Measurements from ENCODE around the gene SFMBT2.
"Not testable (repeated sequence)": the region's sequence is repeated elsewhere in the genome, so short reads cannot be mapped to it uniquely, and the experiment has no call there.

SFMBT2 gene

DNA sequence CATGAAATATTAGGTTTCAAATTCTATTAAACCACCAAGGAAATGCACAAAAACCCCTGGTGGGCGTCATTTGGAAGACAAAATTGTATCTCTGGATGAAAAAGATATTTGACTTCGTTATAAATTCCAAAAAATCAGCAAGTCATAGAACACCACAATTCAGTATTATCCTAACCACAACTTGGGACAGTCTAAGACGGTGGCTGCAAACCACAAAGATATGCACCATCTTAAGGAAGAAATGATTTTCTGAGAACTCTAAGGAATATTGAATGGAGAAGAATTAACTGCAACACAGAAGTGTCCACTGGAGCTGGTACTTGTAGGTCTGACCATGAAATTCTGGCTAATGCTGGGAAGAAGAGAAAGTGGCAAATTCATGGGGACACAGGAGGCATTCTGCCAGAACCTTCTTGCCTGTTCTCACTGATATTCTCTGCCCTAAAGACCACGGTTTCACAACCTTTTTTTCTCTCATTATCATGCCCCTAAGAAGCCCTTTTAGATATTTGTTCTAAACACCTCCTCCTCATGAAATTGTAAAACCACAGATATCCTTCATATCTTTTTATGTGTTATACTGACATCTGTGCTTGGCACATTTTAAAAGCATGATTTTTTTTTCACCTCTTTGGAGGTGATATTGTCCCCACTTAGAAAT is 92.9 kb downstream of the SFMBT2 start:
- DNase-seq = no peak

DNA sequence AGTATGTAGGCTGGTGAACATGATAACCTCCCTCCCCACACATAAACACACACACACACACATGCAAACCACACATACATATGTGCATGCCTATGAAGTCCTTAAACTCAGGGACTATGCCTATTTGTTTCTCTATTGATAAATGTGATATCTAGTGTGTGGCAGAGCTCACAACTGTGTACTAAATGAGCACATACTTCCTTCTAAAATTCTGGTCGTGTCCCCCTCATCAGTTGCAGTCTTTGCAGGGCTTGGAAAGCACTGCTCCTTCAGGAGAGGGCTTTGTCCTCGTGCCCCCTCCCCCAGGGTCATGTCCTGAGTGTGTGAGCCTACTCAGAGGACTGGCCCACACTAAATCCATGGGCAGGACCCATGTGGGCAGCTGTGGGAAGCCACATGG is 94.0 kb downstream of the SFMBT2 start:
- DNase-seq = no peak

DNA sequence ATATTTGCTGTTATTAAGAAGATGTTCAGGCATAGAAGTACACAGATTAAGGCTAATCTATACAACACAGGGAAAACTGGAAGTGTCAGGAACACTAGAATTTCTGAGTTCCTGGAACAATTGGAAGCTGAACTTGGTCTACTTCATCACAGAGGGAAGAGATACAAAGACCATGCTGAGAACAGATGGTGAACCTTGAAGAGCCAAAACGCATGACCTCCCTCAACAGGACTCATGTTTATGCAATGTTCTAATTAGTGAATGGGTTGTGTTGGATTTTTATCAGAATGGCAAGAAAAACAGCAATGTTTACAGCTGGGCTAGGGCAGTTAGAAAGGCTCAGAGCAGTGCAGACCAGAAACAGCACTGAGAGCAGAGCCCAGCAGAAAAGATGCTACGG is 94.9 kb downstream of the SFMBT2 start:
- no peak for DNase-seq

DNA sequence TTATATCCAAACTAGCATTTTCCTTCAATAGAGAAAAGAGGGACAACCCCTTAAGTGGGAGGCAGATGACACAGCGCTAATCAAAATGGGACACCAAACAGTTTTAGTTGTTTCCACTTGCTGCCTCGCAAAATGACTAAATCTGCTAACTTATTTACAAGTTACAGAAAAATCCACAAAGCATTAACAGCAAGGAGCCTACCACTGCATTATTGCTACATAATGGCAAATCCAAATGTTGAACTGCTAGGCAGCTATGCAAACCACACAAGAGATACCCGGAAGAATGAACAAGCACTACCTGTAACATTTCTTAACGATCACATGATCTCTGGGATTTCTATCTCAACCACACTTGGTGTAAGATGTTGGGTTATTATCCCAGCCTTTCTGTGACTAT is 96.7 kb downstream of the SFMBT2 start:
- no peak for DNase-seq

DNA sequence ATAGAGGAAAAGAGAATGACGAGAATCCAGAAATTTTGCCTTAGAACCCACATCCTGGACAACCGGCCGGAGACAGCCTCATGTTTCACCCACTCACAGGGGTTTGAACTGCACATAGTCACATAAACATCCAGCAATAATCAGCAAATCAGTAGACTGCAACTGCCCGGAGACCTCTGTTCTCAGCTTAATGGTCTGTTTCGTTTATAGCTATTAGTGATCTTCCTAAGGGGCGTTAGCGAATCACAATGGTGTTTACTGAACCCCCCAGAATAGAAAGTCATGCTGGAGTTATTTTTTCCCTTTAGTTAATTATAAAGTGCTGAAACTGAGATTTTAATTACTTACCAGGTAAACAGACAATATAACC is 98.4 kb downstream of the SFMBT2 start:
- no peak for DNase-seq

DNA sequence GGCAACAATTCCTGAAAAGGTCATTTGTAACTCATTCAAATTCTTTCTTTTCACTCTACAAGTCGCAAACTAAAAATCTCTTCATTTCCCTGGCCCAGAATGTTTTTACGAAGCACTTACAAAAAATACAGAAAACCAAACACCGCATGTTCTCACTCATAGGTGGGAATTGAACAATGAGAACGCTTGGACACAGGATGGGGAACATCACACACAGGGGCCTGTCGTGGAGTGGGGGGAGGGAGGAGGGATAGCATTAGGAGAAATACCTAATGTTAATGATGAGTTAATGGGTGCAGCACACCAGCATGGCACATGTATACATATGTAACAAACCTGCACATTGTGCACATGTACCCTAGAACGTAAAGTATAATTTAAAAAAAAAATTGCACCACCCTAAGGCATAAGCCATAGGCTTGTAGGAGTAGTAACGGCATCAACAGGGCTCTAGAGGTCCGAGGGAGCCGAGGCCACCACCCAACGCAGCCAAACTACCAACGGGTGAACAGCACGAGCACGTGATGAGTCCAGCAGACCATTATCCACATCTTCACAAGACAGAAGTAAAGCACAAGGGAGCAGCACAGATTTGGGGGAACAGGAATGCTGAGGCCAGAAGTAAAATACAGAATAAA is 98.9 kb downstream of the SFMBT2 start:
- DNase-seq = not testable (repeated sequence)

DNA sequence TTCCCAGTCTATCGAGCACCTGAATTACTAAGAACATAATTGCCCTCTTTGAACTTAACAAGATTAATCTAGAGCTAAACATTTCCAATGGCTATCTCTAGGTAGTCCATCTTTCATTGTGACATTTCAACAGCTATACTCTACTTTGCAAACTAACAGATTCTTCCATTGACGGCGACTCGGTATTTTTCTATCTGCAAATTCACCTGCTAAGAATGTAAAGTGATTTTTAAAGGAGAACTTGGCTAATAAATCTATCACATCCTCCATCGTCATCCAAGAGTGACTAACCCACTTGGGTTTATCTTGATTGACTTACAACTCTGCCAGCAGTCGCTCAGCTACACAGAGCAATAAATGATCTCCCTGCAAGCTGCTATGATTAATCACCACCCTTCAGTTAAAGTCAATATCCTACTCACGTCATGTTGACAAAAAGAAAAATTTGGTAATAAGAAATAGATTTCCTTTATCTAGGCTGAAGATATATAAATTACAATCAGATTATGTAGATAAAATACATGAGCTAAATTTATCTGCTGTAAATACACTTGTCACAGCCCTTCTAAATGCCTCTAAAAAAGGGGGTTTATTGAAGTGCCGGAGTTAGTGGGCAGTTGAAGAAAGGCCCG is 99.5 kb downstream of the SFMBT2 start:
- no peak for DNase-seq

DNA sequence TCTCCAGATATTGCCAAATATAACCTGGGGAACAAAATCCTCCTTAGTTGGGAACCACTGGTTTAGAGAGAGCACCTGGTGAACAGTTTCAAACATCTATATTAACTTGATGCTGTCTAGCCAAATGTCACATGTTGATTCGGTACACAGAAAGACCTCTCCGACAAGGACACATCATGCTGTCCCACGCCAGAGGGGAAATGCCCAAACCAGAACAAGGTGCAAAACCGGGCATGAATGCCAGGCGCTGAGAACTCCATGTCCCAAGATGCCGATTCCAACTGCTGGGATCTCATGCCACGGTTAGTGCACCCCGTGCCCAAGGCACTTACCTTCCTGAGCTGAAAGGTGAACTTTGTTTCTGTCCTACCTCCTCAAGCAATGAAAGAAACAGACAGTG is 100.8 kb downstream of the SFMBT2 start:
- DNase-seq = no peak

DNA sequence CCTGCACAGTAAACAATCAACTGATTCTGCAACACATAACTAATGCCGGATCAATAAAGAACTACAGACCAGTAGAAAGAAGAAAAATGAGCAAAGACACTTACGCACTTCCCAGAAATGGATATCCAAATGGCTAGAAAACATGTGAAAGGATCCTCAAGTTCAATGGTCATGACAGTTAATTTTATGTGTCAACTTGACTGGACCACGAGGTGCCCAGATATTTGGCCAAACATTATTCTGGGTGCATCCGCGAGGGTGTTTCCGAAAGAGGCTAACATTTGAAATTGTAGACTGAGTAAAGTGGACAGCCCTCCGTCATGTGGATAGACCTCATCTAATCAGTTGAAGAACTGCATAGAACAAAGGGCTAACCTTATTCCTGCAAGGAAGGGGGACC is 102.0 kb downstream of the SFMBT2 start:
- no peak for DNase-seq

DNA sequence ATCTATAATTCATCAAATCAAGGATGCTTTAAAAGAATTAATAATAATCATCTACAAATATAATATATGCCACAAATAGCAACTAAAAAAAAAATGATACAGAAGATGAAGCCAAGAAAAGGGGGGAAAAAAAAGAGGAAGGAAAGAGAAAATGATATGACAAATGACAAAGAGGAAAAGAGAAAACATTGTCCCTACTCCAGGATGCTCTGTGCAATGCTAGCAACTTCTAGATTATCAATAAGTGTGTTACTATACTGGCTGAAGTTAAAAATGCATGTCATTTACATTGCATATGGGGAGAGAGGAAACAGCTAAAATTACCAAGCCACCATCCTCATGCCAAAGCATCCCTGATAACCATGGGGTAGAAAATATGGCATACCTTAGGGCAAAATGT is 104.2 kb downstream of the SFMBT2 start:
- DNase-seq = no peak

DNA sequence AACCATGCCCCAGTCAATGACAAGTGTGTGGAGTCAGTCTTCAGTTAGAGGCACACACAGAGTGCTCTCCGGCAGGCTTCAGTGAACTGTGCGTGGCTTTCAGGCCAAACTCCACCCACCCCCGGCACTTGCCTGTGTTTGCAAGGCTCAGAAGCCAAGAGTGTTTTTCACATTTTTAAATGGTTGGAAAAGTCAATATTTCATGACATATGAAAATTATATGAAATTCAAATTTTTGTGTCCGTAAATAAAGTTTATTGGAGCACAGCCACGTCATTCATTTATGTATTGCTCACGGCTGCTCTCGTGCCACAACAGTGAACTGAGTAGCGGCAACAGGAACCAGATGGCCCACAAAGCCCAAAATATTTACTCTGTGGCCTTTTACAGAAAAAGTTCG is 104.7 kb downstream of the SFMBT2 start:
- no peak for DNase-seq

DNA sequence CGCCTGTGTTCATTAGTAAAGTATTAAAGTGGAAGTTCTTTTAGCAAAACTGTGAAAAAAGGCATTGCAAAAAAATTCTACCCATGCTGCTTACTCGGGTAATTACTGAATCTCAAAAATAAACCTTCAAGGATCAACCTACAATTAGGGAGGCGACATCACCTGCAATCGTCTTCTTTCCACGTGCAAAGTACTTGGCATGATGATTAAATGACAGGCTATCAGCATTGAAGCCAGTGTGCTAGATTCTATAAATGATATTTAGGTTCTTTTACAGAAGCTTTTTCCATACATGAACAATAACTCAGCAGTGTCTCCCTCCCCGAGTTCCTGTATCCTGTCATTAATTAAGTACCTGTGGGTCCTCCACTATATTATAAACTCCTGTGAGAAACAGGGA is 105.8 kb downstream of the SFMBT2 start:
- no peak for DNase-seq

DNA sequence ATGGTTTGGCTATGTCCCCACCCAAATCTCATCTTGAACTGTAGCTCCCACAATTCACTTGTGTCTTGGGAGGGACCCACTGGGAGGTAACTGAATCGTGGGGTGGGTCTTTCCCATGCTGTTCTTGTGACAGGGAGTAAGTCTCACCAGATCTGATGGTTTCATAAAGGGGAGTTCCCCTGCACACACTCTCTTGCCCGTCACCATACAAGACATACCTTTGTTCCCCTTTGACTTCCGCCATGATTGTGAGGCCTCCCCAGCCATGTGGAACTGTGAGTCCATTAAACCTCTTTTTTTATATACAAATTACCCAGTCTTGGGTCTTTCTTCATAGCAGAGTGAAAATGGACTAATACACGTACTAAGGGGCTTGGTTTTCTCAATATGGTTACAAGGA is 106.7 kb downstream of the SFMBT2 start:
- DNase-seq = no peak

DNA sequence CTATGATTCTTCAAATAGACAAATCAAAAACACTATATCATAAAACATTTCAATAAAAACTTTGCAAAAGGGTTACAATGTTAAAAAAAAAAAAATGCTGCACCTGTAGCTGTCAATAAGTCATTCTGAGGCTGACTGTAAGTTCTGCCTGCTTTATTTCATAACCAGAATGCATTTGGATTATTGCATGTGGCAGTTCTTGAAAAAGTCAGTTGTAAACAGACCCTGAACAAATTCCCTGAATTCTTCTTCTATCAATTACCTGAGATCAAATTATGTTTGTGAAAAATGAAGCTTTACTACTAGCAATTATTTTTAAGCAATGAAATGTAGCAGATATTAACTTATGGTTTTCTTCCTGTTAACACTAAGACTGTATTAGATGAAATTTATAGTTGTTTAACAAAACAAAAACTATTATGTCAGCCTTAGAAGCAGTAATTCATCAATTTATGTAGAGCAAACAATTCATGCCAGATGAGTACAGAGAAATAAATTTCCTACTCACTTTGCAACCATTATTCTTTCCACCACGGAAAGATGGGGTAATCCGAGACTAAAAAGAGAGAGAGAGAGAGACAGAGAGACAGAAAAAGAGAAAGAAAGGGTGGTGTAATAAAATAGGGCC is 107.8 kb downstream of the SFMBT2 start:
- DNase-seq = no peak

DNA sequence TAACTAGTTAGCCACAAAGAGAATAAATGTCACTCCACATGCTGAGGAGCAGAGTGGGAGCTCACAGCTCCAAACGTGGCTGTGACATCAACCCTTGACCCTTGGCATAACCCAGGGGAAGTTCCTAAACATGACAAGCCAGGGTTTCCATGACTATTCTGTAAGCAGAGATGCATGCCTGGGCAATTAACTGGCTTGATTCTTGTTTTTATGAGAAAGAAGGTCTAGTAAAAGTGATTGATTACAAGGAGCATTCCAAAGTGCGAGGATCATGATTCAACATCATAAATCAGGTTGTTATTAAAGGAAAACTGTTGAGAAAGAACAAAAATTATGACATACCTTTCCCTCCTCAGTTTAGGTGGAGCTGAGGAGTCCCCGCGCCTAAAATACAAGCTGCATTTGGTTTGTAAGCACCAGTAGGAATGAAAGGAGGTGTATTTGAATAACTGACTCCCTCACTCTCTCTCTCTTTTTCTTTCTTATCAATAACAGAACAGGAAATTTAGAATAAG is 108.4 kb downstream of the SFMBT2 start:
- no peak for DNase-seq

DNA sequence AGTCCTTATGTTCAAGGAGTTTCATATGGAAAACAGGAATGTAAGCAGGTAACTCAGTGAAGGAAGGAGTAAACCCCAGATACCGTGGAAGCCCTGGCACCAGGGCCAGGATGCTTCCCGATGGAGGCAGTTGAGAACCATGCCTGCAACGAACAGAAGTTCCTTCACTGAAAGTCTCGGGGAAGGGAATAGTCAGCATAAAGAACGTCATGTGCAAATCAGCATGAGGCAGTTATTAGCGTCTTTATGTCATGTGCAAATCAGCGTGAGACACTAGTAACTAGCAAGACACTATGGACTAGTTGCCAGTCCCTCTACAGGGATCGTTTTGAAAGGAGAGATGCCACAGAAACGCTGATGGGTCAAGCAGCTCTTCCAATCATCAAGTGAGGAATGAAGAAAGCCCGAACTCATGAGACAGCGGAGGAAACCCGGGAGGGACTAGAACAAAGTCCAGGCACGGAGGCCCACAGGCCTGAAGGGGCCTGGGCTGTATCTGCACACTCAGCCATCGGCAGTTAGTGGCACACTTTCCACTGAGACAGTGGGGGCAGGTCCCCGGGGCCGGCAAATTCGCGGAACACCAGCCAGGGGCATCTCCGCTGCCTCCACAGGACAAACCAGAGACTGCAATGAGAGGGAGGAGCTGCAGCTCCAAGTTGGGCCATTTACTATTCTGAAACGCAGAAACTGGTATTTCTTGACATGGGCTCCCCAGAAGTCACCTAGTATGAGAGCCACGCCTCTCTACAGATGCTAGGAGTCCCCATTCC is 109.6 kb downstream of the SFMBT2 start:
- no peak for DNase-seq

DNA sequence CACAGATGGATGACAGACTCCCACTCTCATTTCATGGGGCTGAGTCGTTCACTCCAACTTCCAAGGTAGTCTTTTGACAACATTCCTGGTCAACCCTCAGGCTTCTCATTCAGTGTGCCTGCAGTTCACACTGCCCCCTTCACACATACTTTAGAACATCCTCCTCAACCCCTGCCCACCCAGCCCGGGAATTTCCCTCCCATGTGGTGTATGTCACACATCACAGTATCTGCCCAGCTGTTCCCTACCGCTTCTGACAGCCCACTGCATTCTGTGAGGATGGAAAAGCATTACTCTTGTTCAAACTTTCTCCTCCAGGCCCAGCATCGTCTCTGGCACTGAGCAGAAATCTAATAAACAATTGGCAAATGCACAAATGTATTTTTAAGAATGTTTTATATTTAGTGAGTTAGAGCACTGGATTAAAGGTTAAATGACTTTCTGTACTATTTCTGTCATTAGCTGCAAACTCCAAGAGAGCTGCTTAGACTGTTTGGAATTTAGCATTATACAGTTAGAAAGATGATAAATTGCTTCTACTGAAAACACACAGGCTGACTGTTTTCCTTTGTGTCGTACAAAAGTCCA is 110.4 kb downstream of the SFMBT2 start:
- no peak for DNase-seq

DNA sequence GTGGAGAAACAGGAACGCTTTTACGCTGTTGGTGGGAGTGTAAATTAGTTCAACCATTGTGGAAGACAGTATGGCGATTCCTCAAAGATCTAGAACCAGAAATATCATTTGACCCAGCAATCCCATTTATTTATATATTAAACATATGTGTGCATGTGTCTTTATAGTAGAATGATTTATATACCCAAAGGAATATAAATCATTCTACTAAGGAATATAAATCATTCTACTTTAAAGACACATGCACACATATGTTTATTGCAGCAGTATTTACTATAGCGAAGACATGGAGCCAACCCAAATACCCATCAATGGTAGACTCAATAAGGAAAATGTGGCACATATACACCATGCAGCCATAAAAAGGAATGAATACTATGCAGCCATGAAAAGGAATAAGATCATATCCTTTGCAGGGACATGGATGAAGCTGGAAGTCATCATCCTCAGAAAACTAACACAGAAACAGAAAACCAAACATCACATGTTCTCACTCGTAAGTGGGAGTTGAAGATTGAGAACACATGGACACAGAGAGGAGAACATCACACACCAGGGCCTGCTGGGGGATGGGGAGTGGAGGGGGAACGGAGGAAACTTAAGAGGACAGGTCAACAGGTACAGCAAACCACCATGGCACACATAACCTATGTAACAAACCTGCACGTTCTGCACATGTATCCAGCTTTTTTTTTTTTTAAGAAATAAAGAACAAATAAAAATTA is 111.1 kb downstream of the SFMBT2 start:
- DNase-seq = not testable (repeated sequence)

DNA sequence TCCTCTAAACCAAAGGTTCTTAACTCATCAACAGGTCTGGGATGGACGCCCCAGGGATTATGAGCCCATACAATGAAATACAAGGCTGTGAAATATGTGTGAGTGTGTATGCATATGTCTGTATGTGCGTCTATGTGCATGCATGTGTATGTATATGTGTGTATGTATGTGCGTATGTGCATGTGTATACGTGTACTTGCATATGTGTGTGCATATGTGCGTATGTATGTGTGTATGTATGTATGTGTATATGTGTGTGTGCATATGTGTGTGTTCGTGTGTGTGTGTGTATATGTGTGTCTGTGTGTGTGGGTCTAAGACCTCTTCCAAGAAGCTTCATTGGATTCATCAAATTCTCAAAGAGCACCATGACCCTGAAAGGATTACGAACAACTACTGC is 112.3 kb downstream of the SFMBT2 start:
- no peak for DNase-seq

DNA sequence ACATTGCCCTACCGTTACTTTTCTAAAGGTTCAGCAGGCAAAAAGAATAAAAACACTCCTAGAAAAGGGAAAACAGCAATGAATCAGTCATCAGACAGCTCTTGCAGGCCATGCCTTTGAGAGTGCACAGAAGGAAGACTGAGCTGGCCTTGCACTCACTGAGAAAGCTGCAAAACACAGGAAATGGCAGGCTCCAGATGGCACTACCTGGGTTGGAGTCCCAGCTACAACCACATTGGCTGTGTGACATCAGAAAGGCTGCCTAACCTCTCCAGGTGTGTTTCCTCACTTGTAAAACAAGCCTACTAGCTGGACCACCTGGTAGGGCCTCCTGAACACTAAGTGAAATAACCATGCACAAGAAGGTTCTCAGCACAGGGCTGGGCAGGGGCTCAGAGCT is 113.7 kb downstream of the SFMBT2 start:
- DNase-seq = no peak

DNA sequence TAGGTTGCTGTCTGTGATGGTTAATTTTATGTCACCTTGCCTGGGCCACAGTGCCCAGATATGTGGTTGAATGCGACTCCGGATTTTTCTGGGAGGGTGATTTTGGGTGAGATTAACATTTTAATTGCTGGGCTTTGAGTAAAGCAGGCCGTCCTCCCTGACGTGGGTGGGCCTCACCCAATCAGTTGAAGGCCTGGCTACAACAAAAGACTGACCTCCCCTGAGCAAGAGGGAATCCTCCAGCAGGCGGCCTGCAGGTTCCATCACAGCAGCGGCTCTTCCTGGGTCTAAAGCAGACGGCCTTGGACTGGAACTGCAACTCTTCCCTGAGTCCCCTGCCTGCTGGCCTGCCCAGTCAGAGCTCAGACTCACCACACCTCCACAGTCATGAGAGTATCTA is 114.2 kb downstream of the SFMBT2 start:
- no peak for DNase-seq

DNA sequence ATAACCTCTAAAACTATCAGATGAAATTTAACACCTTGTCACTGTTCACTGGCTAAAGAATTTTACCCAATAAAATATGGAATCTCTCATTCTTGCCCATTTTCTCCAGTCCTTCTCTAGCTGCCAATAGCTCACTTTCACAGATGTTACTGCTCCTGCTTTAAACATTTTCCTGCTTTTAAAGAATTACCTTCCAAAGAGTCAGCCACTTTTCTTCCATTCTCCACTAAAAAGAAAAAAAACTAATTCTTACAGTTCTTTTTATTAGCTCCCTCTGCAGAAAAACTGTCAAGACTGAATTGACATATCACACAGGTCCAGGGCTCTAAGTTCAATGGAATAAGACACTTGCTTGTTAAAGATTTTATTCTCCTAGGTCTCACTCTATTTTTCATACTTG is 114.8 kb downstream of the SFMBT2 start:
- DNase-seq = no peak

Data from activated T-cell treated with anti-CD3 and anti-CD28 coated beads, Interleukin-2, amount 50 U/mL, for 48 hours (primary cell).